Sigmoid colon (tissue), 4 donors: Measurements from ENCODE around the gene PRR3.

Source experiments
- CTCF ChIP-seq, 4 experiments: fragments of 450-650 bp in 3 of 4; fragments of 200-600 bp in 1 of 4; IDR thresholded peaks; one replicate each; pipeline ENCODE4 v1.5.1; 2016 to 2019; ENCODE audit warnings: antibody characterized with exemption in 4 of 4, mild to moderate bottlenecking in 3 of 4, moderate library complexity in 2 of 4
- EP300 ChIP-seq, 4 donors: sonication (generic); formaldehyde crosslinking; IDR thresholded peaks; one replicate each; pipeline ENCODE4 v1.6.1; 2017; ENCODE audit warnings: antibody characterized with exemption in 4 of 4
- POLR2A ChIP-seq, 2 donors: fragments of 450-650 bp; IDR thresholded peaks; one replicate each; pipeline ENCODE4 v1.6.1; 2016; ENCODE audit warnings: antibody characterized with exemption in 2 of 2, mild to moderate bottlenecking in 2 of 2, moderate library complexity in 2 of 2
- POLR2AphosphoS5 ChIP-seq, 4 donors: sonication (generic); formaldehyde crosslinking; IDR thresholded peaks; one replicate each; pipeline ENCODE4 v1.6.1; 2017; ENCODE audit warnings: antibody characterized with exemption in 4 of 4

DNA sequence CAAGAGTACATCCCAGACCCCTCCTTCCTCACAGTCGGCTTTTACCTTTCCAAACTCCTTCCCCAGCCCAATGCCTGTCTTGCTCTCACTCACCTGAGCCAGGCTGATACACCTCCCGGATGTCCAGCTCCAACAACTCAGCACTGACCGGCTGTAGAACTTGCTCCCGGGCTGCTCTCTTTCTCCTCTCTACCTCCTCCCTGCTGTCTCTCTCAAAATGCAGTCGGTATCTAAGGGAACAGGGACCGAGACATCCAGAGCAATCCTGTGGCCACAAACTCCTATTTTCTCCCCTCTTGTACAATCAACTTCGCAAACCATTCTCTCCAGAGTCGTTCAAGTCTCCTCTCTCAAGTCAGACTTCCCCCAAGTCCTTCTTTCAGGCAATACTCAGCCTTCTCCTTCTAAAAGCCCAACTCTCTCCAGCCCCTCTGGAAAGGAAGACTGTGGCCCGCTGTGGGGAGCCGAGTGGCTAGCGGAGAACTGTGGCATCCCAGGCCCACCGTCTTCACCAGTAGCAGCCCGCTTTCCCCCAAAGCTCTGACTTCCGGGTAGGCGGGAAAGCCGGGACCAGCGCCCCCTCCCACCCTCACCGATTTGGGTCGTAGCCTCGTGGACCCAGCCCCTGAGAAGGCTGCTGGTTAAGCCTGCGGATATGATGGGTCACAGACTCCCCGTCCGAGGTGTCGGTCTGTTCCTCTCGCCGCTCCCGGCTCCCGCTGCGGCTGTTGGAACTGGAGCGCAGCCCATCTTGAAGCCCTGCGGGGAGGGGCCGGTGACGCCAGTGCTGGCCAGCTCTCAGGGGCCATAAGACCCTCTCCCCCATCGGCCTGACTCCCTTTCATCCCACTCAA lies 1.9 kb upstream of the PRR3 start:
- no peak for TF ChIP-seq CTCF (IDR thresholded peaks at IDR 0.05)
- no peak for TF ChIP-seq POLR2A (IDR thresholded peaks at IDR 0.05)
- TF ChIP-seq POLR2AphosphoS5 (IDR thresholded peaks at IDR 0.05) = no peak
- TF ChIP-seq EP300 (IDR thresholded peaks at IDR 0.05) = no peak
